ENCODE data around the gene CSTF1. TPM values are rescaled to one million over a fixed set of nuclear protein-coding genes. Genes with fewer than 3 reads are reported as not detected.
A peak's percentile ranks its signal among the peaks of the same experiment; 100 is the strongest.
"Not testable (repeated sequence)": the region's sequence is repeated elsewhere in the genome, so short reads cannot be mapped to it uniquely, and the experiment has no call there.

The CSTF1 gene
- polyA plus RNA-seq, 4 donors, result 32.3 to 46.5 (median 42.6) TPM

DNA sequence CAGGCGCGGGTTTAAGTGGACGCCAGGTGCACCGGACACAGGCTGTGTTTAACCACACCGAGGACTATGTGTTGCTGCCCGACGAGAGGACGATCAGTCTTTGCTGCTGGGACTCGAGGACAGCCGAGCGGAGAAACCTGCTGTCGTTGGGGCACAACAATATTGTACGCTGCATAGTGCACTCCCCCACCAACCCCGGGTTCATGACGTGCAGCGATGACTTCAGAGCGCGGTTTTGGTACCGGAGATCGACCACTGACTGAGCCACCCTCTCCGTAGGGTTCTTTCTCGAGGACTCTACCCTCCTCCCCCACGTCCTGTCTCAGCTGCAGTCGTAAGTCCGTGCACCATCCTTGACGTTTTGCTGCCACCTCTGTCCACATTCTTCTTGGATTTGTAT, 11.0 kb downstream of the CSTF1 start:
- no peak for DNase-seq (ENCODE audit: low read depth in 4 of 4, low spot score in 3 of 4)

DNA sequence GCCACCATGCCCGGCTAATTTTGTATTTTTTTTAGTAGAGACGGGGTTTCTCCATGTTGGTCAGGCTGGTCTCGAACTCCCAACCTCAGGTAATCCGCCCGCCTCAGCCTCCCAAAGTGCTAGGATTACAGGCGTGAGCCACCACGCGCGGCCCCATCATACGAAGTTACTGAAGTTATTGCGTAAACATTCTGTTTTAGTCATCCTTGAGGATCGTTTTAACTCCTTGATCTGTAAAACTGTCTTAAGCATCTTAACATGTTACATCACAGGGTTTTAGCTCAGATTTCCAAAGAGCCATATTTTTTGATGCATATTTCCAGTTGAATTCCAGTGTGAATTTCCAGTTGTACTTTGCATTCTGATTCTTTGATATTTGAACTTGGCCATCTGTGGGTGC, 12.9 kb downstream of the CSTF1 start:
- DNase-seq (ENCODE audit: low read depth in 4 of 4, low spot score in 3 of 4), result not testable (repeated sequence)

DNA sequence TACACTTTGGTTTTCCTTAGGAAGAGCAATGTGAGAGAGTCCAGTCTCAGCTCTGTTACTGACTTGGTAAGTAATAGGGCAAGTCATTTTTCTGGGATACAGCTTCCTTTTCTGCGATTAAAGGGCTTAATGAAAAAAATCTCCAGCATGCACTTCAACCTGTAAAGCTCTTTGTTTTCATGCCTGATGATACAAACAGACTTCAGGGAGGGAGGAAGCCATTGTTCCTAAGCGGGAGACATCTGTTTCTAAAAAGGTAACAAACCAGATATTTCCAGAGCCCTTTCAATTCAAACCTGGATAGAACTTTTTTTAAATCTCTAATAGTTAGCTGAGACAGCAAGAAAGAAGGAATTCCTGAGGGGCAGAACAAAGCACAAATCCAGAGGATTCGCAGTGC, 14.5 kb downstream of the CSTF1 start:
- no peak for DNase-seq (ENCODE audit: low read depth in 4 of 4, low spot score in 3 of 4)

DNA sequence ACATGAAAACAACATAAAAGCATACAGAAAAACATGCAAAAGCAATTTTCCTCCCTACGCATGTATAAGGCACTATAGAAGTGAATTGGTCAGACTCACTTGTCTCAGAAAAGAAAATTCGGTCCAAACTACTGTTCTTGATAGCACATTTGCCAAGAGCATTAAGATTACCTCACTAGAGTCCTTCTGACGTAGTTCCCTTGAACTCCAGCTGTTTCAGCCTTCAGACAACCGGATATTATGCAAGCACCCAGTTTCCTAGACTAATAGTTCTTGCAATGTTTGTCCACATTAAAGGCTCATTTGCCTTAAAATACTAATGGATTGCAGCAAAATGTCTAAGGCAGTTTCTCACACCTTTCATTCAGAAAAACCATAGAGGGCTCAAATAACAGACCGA, 17.1 kb downstream of the CSTF1 start:
- no peak for DNase-seq (ENCODE audit: low read depth in 4 of 4, low spot score in 3 of 4)

DNA sequence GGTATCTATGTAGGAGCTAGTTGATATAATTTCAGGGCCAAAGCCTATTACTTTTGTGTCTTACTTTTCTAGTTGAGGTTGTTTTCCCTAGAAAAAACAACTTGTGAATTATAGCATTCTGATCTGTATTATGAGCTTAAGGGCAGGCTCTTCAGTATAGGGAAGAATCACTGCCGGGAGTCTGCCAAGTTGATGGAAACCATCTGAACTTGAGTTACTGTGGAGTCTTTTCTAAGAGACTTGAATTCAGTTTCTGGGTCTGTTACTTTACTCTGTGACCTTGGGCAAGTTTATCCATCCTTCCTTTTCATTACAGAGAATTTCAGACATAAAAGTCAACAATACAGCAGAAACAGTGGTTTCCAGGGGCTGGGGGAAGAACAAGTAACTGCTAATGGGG, 17.5 kb downstream of the CSTF1 start:
- peak in 1 of 4 donors; percentile 35 for DNase-seq (ENCODE audit: low read depth in 4 of 4, low spot score in 3 of 4)

DNA sequence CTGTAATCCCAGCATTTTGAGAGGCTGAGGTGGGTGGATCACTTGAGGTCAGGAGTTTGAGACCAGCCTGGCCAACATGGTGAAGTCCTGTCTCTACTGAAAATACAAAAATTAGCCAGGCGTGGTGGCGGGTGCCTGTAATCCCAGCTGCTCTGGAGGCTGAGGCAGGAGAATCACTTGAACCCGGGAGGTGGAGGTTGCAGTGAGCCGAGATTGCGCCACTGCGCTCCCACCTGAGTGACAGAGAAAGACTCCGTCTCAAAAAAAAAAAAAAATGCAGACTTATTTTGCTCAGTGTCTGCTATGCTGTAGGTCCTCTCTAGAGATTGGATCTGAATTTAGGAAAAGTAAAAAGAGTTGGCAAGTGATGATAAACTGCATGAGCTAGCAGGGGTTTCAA, 18.8 kb downstream of the CSTF1 start:
- not testable (repeated sequence) for DNase-seq (ENCODE audit: low read depth in 4 of 4, low spot score in 3 of 4)

DNA sequence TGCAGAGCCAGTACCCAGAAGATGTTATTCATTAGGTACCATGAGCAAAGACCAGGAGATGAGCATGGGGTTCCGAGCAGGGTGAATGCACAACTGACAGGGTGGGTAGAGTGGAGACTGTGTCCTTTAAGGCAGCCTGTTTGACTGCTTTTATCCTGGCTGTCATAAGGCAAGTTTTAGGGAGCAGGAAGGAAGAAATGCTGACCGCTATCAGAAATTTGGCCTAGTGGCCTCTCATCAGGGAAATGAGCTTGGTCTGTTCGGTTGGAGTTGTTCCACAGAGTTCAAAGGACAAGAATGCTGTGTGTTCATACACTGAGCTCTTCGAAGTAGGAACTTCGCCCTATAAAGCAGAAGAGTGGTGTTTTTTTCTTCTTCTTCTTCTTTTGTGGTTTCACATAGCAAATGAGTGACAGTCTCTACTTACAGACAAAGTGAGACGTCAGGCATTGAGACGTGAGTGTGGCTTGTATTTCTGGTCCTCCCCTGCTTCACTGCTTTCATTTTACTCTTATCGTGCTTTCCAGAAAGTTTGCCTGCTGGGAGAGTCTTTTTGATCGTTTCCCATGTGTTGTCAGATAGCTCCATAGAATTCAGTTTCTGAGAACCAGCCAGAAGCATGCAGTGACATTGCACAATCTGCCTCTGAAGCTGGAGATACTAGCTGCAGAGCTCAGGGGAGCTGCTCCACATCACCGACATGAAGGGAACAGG, 19.5 kb downstream of the CSTF1 start, which contains the start of gene CASS4:
Gene CASS4, plus strand, starts transcription at position 502 of the 714 bp plus-strand sequence. Its CDS starts 199 bp downstream, at position 701.
- DNase-seq (ENCODE audit: low read depth in 4 of 4, low spot score in 3 of 4), result peak in 1 of 4 donors; percentile 37

DNA sequence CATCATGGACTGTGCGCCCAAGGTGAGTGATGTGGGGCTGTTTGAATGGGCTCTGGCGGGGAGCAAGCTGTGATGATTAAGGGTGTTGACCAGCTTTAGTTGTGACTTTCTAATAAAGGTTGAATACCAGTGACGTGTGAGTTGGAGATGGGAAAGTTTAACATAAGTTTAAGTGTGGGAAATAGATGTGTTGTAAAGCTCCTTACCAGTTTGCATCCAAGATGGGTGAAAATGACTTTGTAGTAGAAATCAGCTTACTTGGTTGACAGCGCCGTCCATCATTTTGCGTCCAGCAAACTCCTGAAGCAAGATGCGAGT, 20.0 kb downstream of the CSTF1 start:
- DNase-seq (ENCODE audit: low read depth in 4 of 4, low spot score in 3 of 4), result no peak

DNA sequence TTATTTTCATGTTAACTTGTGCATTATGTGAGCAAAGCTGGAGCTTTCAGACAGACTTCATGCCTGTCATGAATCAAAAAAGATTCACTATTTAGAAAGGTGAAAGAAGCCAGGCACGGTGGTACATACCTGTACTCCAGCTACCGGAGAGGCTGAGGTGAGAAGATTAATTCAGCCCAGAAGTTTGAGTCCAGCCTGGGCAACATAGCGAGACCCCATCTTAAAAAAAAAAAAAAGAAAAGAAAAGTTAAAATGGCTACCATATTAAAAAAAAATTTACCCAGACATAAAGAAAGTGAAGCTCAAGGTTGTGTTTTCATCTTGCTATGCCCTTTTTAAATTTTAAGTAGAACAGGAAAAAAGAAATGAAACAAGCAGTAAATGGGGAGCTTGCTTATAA, 20.5 kb downstream of the CSTF1 start:
- no peak for DNase-seq (ENCODE audit: low read depth in 4 of 4, low spot score in 3 of 4)

DNA sequence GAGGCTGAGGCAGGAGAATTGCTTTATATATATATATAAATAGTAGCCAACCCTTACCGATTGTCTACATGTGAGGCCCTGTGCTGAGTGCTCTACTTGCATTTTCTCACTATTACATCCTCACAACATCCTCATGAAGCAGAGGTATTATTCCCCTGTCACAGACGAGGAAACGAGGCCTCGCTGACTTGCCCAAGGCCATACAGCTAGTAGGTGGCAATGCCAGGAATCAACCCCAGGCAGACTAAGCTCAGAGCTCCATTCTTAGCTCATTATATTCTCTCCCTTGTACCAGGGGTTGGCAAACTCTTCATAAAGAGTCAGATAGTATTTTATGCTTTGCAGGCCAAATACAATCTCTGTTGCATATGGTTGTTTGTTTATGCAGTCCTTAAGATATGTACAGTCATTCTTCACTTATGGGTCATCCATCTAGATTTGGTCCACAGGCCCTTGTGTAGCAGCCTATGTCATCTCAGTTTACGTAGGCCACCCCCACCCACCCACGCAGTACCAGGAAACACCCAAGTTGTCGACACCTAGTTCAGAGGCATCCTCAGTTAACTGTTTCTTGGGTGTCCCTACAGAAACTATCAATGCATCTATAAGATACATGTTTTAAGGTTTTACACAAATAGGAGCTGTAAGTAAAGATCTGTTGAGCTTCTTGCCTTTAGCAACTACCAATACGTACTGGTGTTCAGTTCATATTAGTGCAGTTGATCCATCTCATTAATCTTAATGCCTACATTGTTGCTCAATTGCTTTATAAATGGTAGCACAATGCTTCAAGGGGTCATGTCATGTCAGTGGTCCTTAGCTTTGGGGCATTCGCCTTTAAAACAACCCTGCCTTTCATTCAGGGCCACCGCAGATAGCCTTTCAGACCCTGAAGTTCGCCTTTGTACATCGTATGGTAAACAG, 22.7 kb downstream of the CSTF1 start:
- DNase-seq (ENCODE audit: low read depth in 4 of 4, low spot score in 3 of 4), result no peak

DNA sequence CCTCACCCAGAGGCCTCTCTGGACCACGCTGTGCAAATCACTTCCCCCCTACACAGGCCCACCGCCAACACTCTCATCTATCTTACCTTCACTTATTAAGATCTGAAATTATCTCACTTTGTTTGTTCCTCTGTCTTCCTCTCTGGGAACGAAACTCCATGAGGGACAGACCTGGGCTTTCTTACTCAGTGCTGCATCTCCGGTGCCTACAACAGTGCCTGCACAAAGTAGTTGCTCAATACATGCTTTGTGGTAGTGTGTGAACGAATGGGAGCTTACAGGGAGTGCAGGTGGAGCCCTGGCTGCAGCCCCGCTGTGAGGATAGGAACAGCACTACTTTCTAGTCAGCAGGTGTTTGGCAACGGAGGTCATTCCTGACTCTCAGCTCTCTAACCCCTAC, 25.0 kb downstream of the CSTF1 start:
- no peak for DNase-seq (ENCODE audit: low read depth in 4 of 4, low spot score in 3 of 4)

DNA sequence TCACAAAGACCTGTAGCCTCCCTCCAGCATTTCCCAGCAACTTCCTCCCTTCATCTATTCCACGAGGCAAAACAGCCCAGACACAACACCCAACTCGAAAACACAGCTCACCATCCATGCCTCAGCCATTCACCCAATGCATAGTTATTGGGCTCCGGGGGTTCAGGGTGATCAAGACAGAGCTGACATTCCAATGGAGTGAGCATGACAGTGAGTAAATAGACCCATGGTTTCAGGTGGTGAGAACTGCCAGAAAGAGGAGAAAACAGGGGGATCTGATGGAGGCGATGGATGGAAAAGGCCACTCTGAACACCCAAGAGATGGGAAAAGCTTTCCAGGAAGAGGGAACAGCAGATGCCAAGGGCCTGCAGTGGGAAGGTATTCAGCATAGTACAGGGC, 25.5 kb downstream of the CSTF1 start:
- DNase-seq (ENCODE audit: low read depth in 4 of 4, low spot score in 3 of 4), result no peak

DNA sequence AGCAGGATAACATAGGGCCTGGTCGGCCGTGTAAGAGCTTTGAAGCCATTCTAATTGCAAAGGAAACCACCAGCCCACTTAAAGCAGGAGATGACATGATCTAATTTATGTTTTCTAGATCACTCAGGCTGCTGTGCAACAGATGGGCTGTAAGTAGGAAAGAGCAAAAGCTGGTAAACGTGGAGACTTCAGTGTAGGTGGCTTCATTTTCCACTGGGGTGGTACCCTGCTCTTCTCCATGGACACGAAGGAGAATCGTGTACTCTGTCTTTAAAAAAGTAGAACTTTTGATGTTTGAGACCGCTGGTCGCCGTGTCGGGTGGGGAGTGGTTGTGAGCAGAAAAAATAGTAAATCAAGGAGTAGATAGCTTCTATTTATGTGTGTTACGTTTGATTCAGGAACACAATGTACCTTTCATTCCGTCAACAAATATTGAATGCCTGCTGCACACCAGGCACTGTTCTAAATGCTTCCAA, 26.0 kb downstream of the CSTF1 start:
- DNase-seq (ENCODE audit: low read depth in 4 of 4, low spot score in 3 of 4), result no peak

DNA sequence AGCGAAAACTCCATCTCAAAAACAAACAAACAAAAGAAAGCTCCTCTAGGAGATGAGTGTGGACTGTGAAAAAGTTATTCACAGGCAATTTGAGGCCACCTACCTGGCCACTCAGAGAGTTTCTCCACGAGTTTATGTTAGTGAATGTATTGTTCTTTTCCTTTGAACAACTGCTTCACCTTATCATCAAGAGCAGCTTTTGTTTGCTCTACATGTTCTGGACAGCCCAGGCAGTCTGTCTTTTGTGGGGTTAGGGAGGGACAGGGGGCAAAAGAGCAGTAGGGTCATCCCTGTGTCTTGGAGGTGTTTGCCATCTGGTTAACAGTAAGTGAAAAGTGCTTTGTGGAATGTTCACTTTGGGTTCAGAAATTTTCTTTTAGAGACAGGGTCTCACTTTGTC, 27.6 kb downstream of the CSTF1 start:
- no peak for DNase-seq (ENCODE audit: low read depth in 4 of 4, low spot score in 3 of 4)

DNA sequence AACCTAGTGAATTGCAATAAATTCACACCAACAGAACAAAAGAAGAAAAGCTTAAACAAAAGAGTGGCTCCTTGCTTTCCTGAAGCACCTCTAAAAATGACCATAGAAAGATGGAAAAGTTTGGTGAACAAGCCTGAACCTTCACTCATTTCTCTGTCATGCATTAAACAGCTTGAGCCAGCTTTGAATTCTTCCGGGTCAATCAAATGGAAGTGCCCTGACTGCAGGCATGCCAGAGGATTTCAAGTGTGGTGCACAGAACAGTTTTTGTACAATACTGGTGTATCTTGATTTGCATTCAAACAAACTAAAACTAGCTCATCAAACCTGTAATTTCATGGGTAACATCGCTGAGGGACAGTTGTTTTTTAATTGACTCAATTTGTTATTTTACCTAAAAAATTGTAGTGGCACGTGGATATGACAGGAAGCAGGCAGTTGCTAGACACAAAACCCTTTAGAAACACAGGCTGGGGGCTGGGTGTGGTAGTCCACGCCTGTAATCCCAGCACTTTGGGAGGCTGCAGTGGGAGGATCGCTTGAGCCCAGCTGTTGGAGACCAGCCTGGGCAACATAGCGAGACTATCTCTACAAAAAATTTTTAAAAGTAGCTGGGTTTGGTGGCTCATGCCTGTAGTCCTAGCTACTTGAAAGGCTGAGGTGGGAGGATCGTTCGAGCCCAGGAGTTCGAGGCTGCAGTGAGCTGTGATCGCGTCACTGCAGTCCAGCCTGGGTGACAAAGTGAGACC, 28.7 kb downstream of the CSTF1 start:
- no peak for DNase-seq (ENCODE audit: low read depth in 4 of 4, low spot score in 3 of 4)

DNA sequence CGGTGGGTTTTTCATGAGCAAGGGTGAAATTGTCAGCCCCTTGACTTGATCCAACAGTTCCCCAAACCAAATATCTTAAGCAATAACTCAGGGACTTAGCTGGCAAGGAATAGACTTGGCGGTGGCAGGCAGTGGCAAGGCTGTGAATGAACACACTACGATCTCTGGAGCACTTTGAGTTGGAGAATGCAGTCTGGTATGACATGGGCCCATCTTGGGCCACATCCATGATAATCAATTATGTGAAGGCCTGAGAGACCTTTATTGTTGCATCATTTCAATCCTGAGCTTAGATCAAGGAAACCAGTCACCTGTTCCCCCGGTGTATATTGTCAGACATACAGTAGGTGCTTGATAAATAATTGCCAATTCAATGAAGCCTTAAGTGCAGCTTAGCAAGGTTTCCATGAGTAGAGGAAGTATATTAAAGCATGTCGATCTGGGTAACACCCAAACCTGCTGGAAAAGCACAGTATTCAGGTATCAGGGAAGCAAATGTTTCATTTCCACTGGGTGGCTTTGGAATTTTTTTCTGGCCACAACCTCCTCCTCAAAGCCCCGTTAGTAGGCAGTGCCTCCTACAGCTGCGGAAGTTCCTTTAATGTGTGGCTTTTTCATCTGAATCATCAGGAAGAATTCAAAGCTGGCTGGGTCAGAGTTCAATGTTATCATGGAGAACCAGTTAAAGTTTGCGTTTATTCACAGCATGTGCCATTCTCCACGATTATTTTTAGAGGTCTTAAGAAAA, 29.8 kb downstream of the CSTF1 start:
- DNase-seq (ENCODE audit: low read depth in 4 of 4, low spot score in 3 of 4), result no peak

DNA sequence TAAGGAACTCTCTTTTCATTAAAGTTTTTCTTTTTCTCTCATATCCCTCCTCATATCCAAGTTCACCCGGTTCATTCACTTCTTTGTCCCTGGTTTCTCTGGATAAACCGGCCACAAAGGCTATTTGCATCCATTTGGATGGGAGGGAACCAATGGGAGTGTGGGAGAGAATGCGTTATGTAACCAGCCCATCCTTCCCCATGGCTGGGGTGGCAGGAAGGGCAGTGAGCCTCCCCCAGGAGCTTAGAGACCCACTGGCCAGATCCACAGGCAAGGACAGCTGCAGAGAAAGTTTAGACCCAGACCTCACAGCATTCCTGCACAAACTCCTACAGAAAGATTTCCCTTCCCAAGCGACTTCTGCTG, 30.4 kb downstream of the CSTF1 start:
- no peak for DNase-seq (ENCODE audit: low read depth in 4 of 4, low spot score in 3 of 4)

DNA sequence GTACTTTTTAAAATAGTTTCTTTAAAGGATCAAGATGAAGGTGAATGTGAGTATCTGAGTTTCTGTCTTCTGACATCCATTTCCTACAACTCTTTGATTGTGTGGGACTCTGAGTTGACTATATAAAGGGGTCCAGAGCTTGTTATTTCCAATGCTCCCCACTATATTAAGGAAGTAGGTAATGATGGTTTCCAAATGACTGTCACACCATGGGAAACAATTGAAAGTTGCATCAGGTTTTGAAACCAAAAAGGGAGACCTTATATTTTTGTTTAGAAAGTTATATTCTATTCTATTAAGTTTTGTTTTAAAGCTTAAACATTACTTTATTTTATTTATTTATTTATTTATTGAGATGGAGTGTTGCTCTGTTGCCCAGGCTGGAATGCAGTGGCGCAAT, 30.8 kb downstream of the CSTF1 start:
- DNase-seq (ENCODE audit: low read depth in 4 of 4, low spot score in 3 of 4), result no peak

DNA sequence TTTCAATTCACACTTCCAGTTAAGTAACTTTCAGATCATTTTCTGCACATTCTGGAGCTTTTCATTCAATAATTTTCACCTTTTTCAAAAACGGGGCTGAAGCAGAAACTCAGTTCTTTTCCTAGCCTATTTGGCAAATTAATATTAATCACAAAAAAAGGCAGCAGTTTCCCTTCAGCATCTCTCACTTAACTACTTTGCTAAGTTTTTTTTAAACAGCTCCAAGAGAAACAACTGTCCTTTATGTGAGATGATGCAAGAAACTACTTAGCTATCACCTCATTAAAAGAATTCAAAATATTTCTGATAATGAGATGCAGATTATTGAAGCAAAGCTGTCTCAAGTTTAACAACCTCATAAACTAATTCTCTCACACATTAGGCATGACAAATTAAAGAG, 31.4 kb downstream of the CSTF1 start:
- DNase-seq (ENCODE audit: low read depth in 4 of 4, low spot score in 3 of 4), result no peak

DNA sequence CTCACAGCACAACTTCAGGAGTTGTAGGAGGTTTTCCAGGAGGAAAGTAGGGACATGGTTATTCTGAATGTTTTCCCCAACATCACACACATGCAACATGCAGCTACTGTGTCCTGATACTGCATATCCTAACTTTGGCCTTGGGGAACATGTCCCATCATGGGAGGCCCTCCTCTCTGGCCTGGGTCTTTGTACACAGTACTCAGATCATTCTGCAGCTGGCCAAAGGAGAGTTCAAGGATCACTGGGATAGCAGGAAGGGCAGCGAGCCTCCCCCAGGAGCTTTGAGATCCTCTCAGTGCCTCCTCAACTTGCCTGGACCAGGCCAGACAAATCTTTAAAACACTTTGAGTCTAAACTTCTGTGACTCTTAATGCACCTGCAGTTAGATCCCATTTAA, 32.5 kb downstream of the CSTF1 start:
- no peak for DNase-seq (ENCODE audit: low read depth in 4 of 4, low spot score in 3 of 4)

DNA sequence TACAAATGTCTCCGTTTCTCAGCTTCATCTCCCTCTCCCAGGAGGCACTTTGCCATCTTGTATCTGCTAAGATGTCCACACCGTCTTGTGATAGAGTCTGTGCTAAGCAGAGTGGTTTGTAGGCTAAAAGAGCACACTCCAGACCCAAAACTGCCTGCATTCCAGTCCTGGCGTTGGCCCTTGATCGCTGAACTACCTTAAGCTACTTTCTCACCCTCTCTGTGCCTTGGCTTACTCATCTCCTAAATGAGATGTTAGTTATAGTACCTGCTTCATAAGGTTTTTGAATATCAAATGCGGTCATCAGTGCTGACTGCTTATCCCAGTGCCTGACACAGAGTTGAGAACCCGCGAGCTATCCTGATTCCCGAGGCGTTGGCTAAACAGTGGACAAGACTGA, 33.6 kb downstream of the CSTF1 start:
- no peak for DNase-seq (ENCODE audit: low read depth in 4 of 4, low spot score in 3 of 4)

Data from left renal pelvis (tissue), 4 donors.